SW480 (cell line): ENCODE data around the gene TMEM106C.

Experiments used
- DNase-seq: peaks from one replicate; pipeline ENCODE4 v3.0.0-alpha.2; 2016; ENCODE audit warnings: low spot score

Gene TMEM106C

GRCh38 chr12:47995981-47996401 lies 32.6 kb downstream of the TMEM106C start:
- DNase-seq: no peak

- no peak for DNase-seq
Measured at GRCh38 chr12:47997321-47997720, 33.9 kb downstream of the TMEM106C start.

GRCh38 chr12:47999816-48000215 lies 36.4 kb downstream of the TMEM106C start:
- no peak for DNase-seq

- DNase-seq: peak; percentile 83
Measured at GRCh38 chr12:48000878-48001504, 37.6 kb downstream of the TMEM106C start.

DNA sequence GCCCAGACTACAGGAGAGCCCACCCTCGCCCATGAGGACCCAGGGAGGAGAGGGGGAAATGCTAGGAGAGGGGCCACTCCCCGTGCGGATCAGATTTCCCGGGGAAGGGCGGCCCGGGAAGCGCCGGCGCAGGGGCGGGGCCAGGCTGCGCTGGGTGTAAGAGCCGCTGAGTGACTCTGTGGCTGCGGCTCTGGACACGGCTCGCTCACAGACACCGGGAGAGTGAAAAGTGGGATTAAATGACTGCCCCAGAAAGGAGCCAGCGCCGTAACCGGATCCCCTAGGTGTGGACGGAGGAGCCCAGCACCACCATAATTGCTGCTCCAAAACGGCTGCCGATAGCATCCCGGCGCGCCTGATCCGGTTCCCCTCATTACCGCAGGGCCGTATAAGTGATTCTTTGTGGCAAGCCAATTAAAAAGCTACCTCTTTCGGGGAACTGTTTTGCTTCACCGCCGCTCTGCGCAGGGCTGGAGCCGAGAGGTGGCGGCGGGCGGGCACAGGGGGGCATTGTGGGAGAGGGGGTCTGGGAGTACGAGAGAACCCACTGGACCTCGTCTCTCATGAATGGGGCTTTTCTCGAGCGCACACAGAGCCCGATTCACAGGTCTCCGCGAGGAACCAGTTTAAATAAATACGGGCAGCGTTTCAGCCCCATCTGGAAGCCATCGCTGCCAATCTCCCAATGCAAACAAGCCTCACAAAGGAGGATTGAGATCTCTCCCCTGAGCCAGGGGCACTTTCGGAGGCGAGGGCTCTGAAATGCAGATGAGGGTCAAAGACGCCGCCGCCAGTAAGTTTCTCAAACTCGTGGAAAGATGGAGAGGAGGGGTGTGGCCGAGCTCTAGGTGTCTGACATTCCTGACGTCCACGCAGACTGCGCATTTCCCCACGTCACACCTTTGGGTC lies 38.4 kb downstream of the TMEM106C start:
- peak; percentile 75 for DNase-seq

DNA sequence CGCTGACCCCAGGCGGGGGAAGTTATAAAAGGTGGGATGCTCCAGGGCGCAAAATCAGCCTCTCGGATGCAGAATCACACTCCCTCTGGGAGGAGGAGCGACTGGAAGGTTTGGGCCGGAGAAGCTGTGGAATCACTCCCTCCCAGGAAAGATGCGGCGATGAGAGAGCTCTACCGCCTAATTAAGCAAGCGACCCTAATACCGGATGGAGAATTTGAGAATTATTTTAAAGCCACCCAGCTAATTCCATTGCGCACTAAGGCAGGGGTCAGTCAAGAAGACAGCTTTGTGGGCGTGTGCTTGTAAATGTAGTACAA lies 39.0 kb downstream of the TMEM106C start:
- DNase-seq: no peak

- peak; percentile 66 for DNase-seq
Measured at GRCh38 chr12:48002773-48003218, 39.4 kb downstream of the TMEM106C start.

DNA sequence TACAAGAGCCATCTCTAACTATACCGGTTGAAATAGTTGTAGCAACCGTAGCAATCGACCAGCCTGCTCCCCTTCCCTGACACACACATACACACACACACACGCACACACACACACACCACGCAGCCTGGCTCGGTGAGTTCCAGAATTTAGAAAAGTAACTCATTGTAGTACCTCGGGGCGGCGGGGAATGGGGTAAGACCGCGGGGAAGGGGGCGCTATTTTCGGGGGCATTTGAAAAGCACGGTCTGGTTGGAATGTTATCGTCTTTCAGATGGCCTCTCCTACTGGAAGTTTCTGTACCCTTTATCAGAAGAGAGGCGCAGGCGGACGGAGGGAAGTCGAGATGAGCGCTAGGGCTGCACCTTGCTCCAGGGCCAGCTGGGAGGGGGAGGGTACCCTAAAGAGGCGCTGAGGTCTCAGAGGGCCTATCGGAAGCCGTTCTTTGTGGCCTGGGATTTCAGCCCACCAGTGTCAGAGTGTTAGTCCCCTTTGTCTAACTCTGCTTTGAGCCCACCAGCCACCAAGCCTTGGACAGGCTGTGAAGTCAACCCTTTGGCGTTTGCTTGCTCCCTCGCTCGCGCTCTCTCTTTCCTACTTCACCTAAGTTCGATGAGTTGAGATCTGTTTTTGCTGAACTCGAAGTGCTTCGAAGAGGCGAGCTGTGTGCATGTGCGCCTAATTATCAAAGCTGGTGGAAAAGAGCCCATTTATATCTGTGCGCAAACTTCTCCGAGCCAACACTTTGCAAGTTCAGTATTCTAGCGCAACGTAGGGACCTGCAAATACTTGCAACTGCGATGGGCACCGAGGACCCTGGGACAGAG lies 40.0 kb downstream of the TMEM106C start:
- no peak for DNase-seq

GRCh38 chr12:48004053-48004941 lies 40.9 kb downstream of the TMEM106C start, which contains the start of gene COL2A1:
Gene COL2A1, minus strand, starts transcription at chr12:48004476. Its CDS starts 155 bp downstream, at chr12:48004321.
- DNase-seq: no peak

GRCh38 chr12:48005001-48005749 lies 41.8 kb downstream of the TMEM106C start:
- DNase-seq: no peak

DNA sequence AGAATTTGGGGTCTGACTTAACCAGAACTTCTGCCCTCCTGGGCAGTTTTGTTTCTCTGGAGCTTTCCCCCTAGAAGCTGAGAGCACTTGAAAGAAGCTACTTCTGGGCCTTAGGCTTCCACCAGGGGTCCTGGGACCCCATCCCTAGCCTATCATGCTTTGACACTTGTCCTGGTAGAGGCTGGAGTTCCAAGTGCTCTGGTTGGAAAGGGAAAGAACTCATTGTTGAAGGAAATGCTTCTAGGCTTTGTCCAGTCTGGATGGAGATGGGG lies 42.3 kb downstream of the TMEM106C start:
- no peak for DNase-seq

GRCh38 chr12:48007206-48007605 lies 43.8 kb downstream of the TMEM106C start:
- DNase-seq: no peak

DNA sequence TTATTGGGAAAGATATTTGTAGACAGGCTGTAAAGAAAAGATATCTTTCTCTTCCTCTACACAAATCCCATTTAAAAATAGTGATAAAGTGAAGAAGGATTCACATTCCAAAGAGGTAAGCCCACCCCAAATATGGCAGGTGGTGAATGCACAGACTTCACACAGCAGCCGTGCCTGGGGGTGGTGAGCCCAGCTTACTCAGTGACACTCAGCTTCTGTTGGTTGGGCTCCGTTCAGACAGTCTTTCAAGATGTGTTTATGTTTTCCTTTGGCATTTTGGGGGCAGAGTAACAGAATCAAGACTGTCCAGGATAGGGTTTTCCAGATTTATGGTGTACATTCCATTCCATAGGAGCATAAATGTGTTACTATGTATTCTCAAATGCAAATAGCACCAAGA lies 45.0 kb downstream of the TMEM106C start:
- DNase-seq: no peak

GRCh38 chr12:48008950-48009349 lies 45.6 kb downstream of the TMEM106C start:
- DNase-seq: no peak

- DNase-seq: no peak
Measured at GRCh38 chr12:48009471-48009870, 46.1 kb downstream of the TMEM106C start.

DNA sequence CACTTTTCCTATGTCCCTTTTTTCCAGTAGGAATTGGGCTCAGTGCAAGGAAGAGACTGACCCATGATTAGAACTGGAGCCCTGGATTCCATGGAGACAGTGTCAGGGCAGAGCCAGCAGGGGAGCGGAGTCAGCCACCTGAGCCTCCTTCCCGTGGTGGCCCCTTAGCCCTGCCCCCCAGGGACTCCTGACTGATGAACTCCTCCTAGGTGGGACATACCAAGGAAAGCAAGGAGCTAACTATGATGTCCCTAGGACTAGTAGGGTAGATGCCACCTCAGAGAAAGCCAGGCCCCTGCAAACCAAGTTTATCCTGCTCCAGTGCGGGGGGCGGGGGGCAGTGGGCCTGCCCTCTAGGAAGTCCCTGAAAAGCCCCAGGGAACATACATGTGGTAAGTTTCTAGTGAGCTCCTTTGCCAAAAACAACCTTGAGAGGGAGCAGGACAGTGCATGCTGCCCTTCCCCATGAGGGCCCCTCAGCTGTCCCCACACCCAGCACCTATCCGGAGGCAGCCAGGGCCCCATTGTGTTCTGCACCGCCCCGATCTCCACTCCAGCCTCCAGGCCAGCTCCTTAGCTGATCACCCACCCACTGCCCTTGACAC lies 47.1 kb downstream of the TMEM106C start:
- no peak for DNase-seq

- DNase-seq: no peak
Measured at GRCh38 chr12:48012070-48012469, 48.7 kb downstream of the TMEM106C start.

- no peak for DNase-seq
Measured at GRCh38 chr12:48013287-48013686, 49.9 kb downstream of the TMEM106C start.

GRCh38 chr12:48015129-48015528 lies 51.7 kb downstream of the TMEM106C start:
- no peak for DNase-seq

GRCh38 chr12:48015954-48016353 lies 52.6 kb downstream of the TMEM106C start:
- DNase-seq: no peak
